ENCODE measurements around the gene PRKG1.
"Not testable (repeated sequence)": the region's sequence is repeated elsewhere in the genome, so short reads cannot be mapped to it uniquely, and the experiment has no call there.

The PRKG1 gene

DNA sequence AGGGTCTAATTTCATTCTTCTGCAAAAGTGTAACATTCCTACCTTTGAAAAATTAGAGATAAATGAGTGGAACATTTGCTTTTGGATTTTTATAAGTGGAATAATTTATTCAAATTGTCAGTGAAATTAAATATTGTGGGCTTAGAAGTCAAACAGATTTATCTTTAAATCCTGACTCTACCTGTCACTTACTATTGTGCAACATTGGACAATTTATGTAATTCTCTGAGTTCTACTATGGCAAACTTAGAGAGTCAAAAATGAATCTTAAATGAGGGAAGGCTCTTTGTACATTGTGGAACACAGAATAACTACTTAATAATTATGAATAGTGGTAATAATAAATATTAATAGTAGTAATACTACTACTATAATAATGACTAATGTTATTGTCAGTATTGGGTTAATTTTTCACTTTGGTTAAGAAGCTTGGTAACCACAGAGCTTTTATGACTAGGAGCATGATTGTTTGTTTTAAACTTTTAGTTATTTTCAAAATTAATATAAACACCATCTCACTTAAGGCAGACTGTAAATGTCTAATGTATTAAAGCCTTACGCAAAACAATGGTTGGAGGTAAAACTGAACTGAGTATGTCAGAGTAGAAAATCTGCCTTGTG is 70.0 kb downstream of the PRKG1 start:
- H3K4me3 ChIP-seq (ENCODE audit: low read depth, low read length) = no peak overlapping the region
- no peak for TF ChIP-seq CTCF (IDR thresholded peaks at IDR 0.05; ENCODE audit: borderline replicate concordance, insufficient read depth, low read depth, low read length)

GRCh38 chr10:51145375-51145774 is 71.1 kb downstream of the PRKG1 start:
- no peak for TF ChIP-seq CTCF (IDR thresholded peaks at IDR 0.05; ENCODE audit: borderline replicate concordance, insufficient read depth, low read depth, low read length)
- no peak overlapping the region for H3K4me3 ChIP-seq (ENCODE audit: low read depth, low read length)

- H3K4me3 ChIP-seq (ENCODE audit: low read depth, low read length) = no peak overlapping the region
- TF ChIP-seq CTCF (IDR thresholded peaks at IDR 0.05; ENCODE audit: borderline replicate concordance, insufficient read depth, low read depth, low read length) = no peak
Measured at GRCh38 chr10:51147644-51148399, 73.5 kb downstream of the PRKG1 start.

DNA sequence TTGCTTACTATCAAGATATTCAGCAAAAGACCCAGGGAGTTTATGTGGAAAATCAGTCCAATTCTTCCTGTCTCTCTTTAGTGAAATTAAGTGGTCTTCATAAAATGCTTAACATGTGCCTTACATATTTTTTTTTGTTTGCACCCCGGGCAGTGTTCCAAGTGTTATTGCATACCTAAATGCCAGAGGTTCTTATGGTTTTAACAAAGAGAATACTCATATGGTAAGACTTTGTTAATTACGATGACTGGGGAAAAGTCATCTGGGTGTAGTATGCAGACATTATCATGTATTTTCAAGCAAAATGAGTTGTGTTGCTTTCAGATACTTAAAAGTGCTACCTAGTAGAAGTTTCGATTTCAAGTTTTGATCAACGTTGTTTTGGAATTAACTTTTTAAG is 82.6 kb downstream of the PRKG1 start:
- H3K4me3 ChIP-seq (ENCODE audit: low read depth, low read length) = no peak overlapping the region

GRCh38 chr10:51158832-51159231 is 84.5 kb downstream of the PRKG1 start:
- no peak for TF ChIP-seq CTCF (IDR thresholded peaks at IDR 0.05; ENCODE audit: borderline replicate concordance, insufficient read depth, low read depth, low read length)
- H3K4me3 ChIP-seq (ENCODE audit: low read depth, low read length) = no peak overlapping the region

More for the DNA sequence above, 82.6 kb downstream of the PRKG1 start:
- TF ChIP-seq CTCF (IDR thresholded peaks at IDR 0.05; ENCODE audit: borderline replicate concordance, insufficient read depth, low read depth, low read length) = no peak

DNA sequence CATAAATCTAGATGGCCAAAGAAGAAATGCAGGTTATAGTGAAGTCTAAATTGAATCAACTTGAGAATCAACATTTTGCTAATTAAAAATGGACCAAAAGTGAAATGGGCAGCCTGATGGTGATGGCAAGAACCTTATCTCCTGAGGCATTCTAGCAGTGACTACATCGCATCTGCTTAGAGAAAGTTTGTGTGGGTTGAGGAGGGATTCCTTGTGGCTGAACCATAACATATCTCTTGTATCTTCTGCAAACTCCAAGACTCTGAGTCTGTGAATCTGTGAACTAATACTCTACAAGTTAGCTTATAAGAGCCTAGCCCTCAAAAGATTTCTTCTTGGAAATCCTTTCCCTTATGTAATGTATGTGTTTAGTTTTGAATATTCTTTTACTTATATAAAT is 85.6 kb downstream of the PRKG1 start:
- TF ChIP-seq CTCF (IDR thresholded peaks at IDR 0.05; ENCODE audit: borderline replicate concordance, insufficient read depth, low read depth, low read length) = no peak

GRCh38 chr10:51162002-51162401 is 87.7 kb downstream of the PRKG1 start:
- TF ChIP-seq CTCF (IDR thresholded peaks at IDR 0.05; ENCODE audit: borderline replicate concordance, insufficient read depth, low read depth, low read length) = no peak
- H3K4me3 ChIP-seq (ENCODE audit: low read depth, low read length) = no peak overlapping the region

More for the DNA sequence above, 85.6 kb downstream of the PRKG1 start:
- H3K4me3 ChIP-seq (ENCODE audit: low read depth, low read length) = no peak overlapping the region

- H3K4me3 ChIP-seq (ENCODE audit: low read depth, low read length) = not testable (repeated sequence)
Measured at GRCh38 chr10:51163380-51164049, 89.2 kb downstream of the PRKG1 start.
